Epithelial cell of proximal tubule (primary cell): ENCODE measurements around the gene ABCC11. TPM values are rescaled to one million over a fixed set of nuclear protein-coding genes. Genes with fewer than 3 reads are reported as not detected.

ENCODE experiments used
- DNase-seq: peaks from one replicate; pipeline ENCODE4 v3.0.0-alpha.2; 2011; ENCODE audit warnings: low read depth
- H3K4me3 ChIP-seq: 2 replicates; pipeline ENCODE4 v1.5.1; 2011; ENCODE audit warnings: low read depth, mild to moderate bottlenecking, low read length
- CTCF ChIP-seq: conservative IDR thresholded peaks from 2 replicates; pipeline ENCODE4 v1.5.1; 2012; ENCODE audit warnings: low read depth, mild to moderate bottlenecking, low read length
- total RNA-seq: library from RNA; depleted of rRNA; stranded (reverse); fragments of >200 nt; gene quantifications from 2 replicates; pipeline ENCODE4 v1.2.3, GENCODE V29; 2015

Gene ABCC11
- total RNA-seq = not detected in 2 replicates

- H3K4me3 ChIP-seq = no peak within 1 kb of the TSS
- no peak for TF ChIP-seq CTCF
- DNase-seq = no peak
These were observed at the start of gene ABCC11 for GRCh38 chr16:48247311-48247710. ABCC11 (minus strand) TSS chr16:48247539; CDS start chr16:48231921, 15,618 bp downstream.

GRCh38 chr16:48295488-48296281 lies 48.3 kb upstream of the ABCC11 start:
- no peak for DNase-seq
- no peak for TF ChIP-seq CTCF
- no peak overlapping the region for H3K4me3 ChIP-seq

DNA sequence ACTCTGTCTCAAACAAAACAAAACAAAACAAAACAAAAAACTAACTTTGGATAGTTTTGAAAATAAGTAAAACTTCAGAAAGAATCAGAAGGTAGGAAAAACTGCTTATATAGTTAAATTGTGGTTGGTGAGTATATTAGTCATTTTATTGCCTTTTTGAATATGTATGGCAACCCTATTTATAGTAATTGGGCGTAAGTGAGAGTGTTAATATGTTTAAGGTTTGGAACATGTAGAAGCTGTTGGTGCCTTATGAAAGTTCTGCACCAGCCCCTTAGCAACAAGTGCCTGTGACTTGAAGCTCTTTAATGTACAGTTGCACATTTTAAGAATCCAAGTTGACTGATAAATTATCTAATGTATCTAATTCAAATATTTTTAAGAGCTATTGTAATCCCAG lies 47.4 kb upstream of the ABCC11 start:
- no peak for TF ChIP-seq CTCF
- H3K4me3 ChIP-seq = no peak overlapping the region
- no peak for DNase-seq

DNA sequence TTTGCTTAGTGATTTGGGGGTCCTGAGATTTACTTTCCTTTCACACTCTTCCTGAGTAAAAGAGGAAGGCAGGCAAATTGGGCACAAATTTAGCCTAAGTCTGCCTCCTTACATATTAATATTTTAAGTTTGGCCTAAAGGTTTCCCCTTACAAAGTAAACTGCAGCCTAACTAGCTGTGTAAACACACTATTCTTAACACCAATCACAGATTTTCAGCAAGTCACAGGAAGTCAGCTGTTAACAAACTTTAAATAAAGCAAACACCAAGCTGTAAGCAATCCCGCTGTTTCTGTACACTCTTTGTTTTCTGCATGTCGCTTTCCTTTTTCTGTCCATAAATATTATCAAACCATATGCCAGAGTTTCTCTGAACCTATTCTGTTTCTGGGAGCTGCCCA lies 45.1 kb upstream of the ABCC11 start:
- no peak overlapping the region for H3K4me3 ChIP-seq
- no peak for DNase-seq
- TF ChIP-seq CTCF = no peak

DNA sequence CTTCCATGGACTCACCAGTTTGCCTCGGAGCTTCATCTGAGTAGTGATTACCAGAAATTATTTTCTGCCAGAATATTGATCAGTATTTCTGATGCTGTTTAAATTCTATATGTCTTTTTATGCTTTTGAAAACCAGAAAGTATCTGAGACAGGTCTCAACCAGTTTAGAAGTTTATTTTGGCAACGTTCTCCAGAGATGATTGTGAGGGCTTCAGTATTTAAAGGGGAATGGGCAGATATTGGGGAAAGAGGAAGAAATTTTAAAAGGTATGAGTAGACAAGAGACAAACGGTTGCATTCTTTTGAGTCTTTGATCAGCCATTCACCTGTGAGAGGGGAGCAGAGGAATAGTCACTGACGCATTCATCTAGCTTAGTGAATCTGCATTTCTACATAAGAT lies 44.4 kb upstream of the ABCC11 start:
- DNase-seq = no peak
- TF ChIP-seq CTCF = no peak
- no peak overlapping the region for H3K4me3 ChIP-seq

DNA sequence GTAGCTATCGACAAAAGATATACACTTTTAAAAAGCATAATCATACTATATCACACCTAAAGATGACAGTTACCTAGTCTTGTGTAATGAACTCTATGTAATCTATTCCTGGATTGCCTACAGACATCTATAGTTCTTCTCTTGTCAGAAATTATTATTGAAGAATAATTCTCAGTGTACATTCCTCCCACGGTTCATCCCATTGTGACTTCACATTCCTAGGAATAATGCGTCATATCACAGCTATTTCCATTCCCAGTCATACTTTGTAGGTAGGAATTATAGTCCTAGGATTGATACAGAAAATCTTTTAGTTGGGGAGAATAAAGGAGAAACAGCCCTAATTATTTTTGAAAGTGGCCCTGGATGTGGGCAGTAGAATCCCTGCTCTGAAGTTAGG lies 44.0 kb upstream of the ABCC11 start:
- no peak overlapping the region for H3K4me3 ChIP-seq
- DNase-seq = no peak
- TF ChIP-seq CTCF = no peak

DNA sequence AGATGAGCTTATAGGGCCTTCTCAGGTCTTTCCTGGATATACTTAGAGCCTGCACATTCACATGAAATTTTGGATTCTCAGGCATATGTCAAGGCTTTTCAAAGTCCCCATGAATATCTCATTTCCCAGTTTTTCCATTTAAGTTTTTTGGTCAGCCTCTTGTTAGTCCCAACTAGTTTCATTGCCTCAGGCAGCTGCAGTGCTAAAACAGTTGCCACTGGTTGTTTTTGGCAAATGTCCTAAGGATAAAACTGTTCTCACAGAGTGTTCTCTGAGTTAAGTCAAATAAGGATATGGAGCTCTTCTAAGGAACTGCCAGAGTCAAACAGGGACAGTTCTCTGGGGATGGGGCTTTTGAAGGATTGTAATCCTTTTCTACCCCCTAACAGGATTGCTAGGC lies 39.9 kb upstream of the ABCC11 start:
- DNase-seq = no peak
- no peak for TF ChIP-seq CTCF
- no peak overlapping the region for H3K4me3 ChIP-seq
